HG03280 (cell line): ENCODE measurements around the gene CLDN5.

Source experiments
- ATAC-seq: cut with Tn5 transposase; IDR thresholded peaks from one replicate; pipeline ENCODE4 v1.9.1; 2021; ENCODE audit warnings: mild to moderate bottlenecking, moderate library complexity; ENCODE audit not compliant: unreplicated experiment

CLDN5 gene

GRCh38 chr22:19524170-19525115 lies at the start of gene CLDN5:
CLDN5 (minus strand) TSS chr22:19524410; CDS start chr22:19524255, 155 bp downstream.
- no peak for ATAC-seq

GRCh38 chr22:19571995-19572394 lies 47.8 kb upstream of the CLDN5 start:
- no peak for ATAC-seq

GRCh38 chr22:19571207-19571795 lies 47.1 kb upstream of the CLDN5 start:
- no peak for ATAC-seq

GRCh38 chr22:19569976-19570375 lies 45.8 kb upstream of the CLDN5 start:
- ATAC-seq: no peak

GRCh38 chr22:19569276-19569640 lies 45.0 kb upstream of the CLDN5 start:
- no peak for ATAC-seq

- no peak for ATAC-seq
Observed at GRCh38 chr22:19568337-19569275, 44.4 kb upstream of the CLDN5 start.

GRCh38 chr22:19567157-19568009 lies 43.2 kb upstream of the CLDN5 start:
- no peak for ATAC-seq

GRCh38 chr22:19566279-19567156 lies 42.3 kb upstream of the CLDN5 start:
- no peak for ATAC-seq

- no peak for ATAC-seq
Observed at GRCh38 chr22:19565382-19566278, 41.4 kb upstream of the CLDN5 start.

GRCh38 chr22:19559956-19560355 lies 35.7 kb upstream of the CLDN5 start:
- no peak for ATAC-seq

- no peak for ATAC-seq
Observed at GRCh38 chr22:19559324-19559811, 35.2 kb upstream of the CLDN5 start.

- no peak for ATAC-seq
Observed at GRCh38 chr22:19556963-19557545, 32.8 kb upstream of the CLDN5 start.

- ATAC-seq: no peak
Observed at GRCh38 chr22:19555651-19556050, 31.4 kb upstream of the CLDN5 start.

GRCh38 chr22:19554834-19555404 lies 30.7 kb upstream of the CLDN5 start:
- no peak for ATAC-seq

GRCh38 chr22:19553201-19553600 lies 29.0 kb upstream of the CLDN5 start:
- no peak for ATAC-seq

- ATAC-seq: no peak
Observed at GRCh38 chr22:19550382-19550781, 26.2 kb upstream of the CLDN5 start.

GRCh38 chr22:19549428-19549827 lies 25.2 kb upstream of the CLDN5 start:
- ATAC-seq: no peak
